GM21825 (cell line): ENCODE data around the gene IGF1.
"Not testable (repeated sequence)": the region's sequence is repeated elsewhere in the genome, so short reads cannot be mapped to it uniquely, and the experiment has no call there.

Experiments
- ATAC-seq: cut with Tn5 transposase; IDR thresholded peaks from one replicate; pipeline ENCODE4 v1.9.1; 2021; ENCODE audit warnings: mild to moderate bottlenecking, moderate library complexity; ENCODE audit not compliant: unreplicated experiment

The IGF1 gene

GRCh38 chr12:102463659-102464249 is 16.6 kb downstream of the IGF1 start:
- ATAC-seq: no peak

- ATAC-seq: no peak
Measured at GRCh38 chr12:102462795-102463465, 17.4 kb downstream of the IGF1 start.

GRCh38 chr12:102462386-102462785 is 18.0 kb downstream of the IGF1 start:
- ATAC-seq: no peak

GRCh38 chr12:102461501-102461900 is 18.9 kb downstream of the IGF1 start:
- no peak for ATAC-seq

DNA sequence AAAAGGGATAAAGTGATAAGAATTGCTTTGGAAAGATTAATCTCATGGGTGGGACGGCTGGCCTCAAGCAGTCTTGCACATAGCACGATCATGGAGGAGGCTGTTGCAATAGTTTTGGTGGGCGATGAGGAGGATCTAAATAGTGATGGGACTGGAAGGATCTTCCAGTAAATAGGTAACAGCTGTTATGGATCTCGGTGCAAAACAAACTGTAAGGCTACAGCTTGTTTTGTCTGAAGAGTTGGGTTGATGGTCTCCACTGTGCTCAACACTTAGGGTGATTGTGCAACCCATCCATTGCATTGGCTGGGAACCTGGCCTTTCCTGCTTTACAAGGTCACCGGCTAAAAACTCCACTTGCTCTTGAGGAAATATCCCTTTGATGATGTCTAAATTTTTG is 21.0 kb downstream of the IGF1 start:
- ATAC-seq: no peak

GRCh38 chr12:102454808-102455760 is 25.3 kb downstream of the IGF1 start:
- ATAC-seq: no peak

DNA sequence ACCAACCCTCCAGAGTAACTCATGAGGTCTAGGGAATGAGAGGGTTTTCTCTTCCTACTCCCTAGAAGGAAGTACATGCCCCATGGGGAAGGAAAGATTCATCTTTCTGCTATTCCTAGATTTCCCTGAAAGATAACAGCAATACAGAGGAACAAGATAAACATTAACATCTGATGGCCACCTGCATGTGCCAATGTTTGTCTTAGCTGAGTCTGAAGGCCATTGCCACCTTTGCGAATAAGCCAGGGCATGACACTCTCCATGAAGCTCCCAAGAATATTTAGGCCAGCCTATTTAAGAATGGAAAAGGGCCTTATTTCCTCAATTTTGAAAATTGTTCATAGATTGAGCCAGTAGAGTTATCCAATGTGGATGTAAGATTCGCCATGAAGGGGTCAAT is 26.0 kb downstream of the IGF1 start:
- no peak for ATAC-seq

GRCh38 chr12:102452605-102453004 is 27.8 kb downstream of the IGF1 start:
- ATAC-seq: no peak

DNA sequence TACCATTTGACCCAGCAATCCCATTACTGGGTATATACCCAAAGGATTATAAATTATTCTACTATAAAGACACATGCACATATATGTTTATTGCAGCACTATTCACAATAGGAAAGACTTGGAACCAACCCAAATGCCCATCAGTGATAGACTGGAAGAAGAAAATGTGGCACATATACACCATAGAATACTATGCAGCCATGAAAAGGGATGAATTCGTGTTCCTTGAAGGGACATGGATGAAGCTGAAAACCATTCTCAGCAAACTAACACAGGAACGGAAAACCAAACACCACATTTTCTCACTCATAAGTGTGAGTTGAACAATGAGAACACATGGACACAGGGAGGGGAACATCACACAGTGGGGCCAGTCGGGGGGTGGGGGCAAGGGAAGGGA is 31.3 kb downstream of the IGF1 start:
- ATAC-seq: not testable (repeated sequence)

- not testable (repeated sequence) for ATAC-seq
Measured at GRCh38 chr12:102447426-102447825, 32.9 kb downstream of the IGF1 start.

GRCh38 chr12:102444707-102445106 is 35.7 kb downstream of the IGF1 start:
- ATAC-seq: no peak

DNA sequence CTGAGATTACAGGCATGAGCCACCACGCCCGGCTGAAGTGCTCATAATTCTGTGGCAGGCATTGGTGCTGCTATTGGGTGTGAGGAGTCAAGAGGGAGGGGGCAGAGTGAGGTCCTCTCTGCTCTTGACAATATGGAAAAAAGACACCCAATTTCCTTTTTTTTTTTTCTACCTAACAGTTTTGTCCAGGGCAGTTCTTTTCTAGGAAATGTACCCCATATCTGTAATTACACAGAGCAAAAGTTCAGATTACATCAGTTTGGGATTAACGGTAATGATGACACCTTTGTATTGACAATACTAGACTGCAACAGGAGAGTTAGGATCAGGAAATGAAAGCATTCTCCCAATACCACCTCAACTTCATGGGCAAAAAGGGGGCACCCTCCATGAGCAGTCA is 36.3 kb downstream of the IGF1 start:
- no peak for ATAC-seq

DNA sequence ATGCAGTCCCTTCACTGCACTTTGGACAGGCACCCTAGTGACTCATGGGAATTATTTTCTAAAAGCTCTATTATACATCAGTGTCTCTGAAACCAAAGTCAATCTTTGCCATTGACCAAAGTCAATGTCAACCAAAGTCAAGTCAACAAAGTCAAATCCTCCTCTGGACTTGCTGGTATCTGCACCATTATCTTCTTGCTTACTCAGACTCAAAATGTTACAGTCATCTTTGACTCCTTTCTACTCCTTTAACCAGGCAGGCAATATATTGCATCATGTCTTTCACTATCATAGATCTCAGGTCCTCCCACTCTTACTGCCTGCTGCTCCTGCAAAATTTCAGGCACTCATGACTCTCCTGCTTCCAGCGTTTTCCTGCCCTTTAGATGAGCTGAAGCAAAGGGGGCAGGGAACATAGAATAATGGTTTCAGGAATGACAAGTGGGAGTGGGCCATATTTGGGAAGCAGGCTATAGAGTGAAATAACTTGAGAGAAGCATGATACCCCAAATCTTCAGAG is 39.2 kb downstream of the IGF1 start:
- ATAC-seq: no peak

- ATAC-seq: no peak
Measured at GRCh38 chr12:102439426-102440405, 40.6 kb downstream of the IGF1 start.

GRCh38 chr12:102438827-102439210 is 41.5 kb downstream of the IGF1 start:
- no peak for ATAC-seq

GRCh38 chr12:102438047-102438826 is 42.1 kb downstream of the IGF1 start:
- ATAC-seq: no peak

DNA sequence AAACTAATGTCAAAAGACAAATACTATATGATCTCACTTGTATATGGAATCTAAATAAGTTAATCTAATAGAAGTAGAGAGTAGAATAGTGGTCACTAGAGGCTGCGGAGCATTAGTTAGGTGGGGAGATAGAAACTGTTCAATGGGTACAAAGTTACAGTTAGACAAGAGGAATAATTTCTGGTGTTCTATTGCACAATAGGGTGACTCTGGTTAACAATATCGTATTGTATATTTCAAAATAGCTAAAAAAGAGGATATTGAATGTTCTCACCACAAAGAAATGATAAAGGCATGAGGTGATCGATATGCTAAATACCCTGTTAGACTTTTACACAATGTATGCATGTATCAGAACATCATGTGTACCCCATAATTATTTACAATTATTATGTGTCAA is 42.9 kb downstream of the IGF1 start:
- no peak for ATAC-seq

DNA sequence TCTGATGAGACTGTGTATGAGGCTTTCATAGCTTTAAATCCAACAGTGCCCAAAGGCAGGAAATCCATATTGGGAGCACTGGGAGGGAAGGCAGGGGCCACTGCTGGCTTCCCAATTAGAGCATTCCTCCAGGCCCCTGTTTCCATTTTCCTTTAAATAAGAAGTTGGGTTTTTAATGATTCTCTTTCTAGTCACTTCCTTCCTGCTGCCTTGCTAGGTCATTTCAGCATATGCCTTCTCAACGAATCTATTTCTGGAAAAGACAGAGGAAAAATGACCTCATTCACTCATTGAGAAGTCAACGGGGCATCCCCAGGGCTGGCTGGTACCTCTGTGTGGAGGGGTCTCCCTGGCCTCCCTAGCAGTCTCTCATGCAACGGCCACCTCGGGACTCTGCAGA is 43.5 kb downstream of the IGF1 start:
- no peak for ATAC-seq

GRCh38 chr12:102435827-102436436 is 44.4 kb downstream of the IGF1 start:
- ATAC-seq: no peak
